HEK293 (cell line): Measurements from ENCODE around the gene TP53BP1.

Experiments used
- CTCF ChIA-PET: fragments of 350-600 bp; formaldehyde crosslinking; extraction: SDS; loops from one replicate; lab custom pipeline; 2021; ENCODE audit warnings: antibody characterized with exemption; lab: Yijun Ruan, JAX
- POLR2A ChIA-PET: fragments of 300-600 bp; formaldehyde crosslinking; extraction: SDS; loops from one replicate; lab custom pipeline; 2020; ENCODE audit warnings: antibody characterized with exemption, inconsistent platforms; lab: Yijun Ruan, JAX
- H3K27ac ChIP-seq: fragments of 200-500 bp; sonication (Bioruptor generic); 2 replicates; pipeline ENCODE4 v1.5.1; 2014; ENCODE audit warnings: low read depth, low read length, control low read depth, inconsistent platforms; ENCODE audit errors: extremely low read depth
- H3K36me3 ChIP-seq, 2 experiments: fragments of 200-500 bp in 1 of 2; sonication (Bioruptor generic) in 1 of 2; 1 replicate in 1 of 2; 2 replicates in 1 of 2; pipeline ENCODE4 v1.5.1; 2014 to 2017; ENCODE audit warnings: inconsistent platforms in 2 of 2, low read length in 2 of 2; ENCODE audit not compliant: control insufficient read depth in 2 of 2, insufficient read depth in 1 of 2
- H3K4me1 ChIP-seq: fragments of 200-500 bp; sonication (Bioruptor generic); 2 replicates; pipeline ENCODE4 v1.5.1; 2014; ENCODE audit warnings: mild to moderate bottlenecking, low read length, inconsistent platforms; ENCODE audit not compliant: control insufficient read depth, insufficient read depth
- H3K4me3 ChIP-seq: 2 replicates; pipeline ENCODE4 v1.5.1; 2011; ENCODE audit warnings: low read depth, mild to moderate bottlenecking, control low read depth, low read length, moderate library complexity
- H3K9me3 ChIP-seq: fragments of 200-500 bp; sonication (Bioruptor generic); 2 replicates; pipeline ENCODE4 v1.5.1; 2014; ENCODE audit warnings: low read depth, low read length, inconsistent platforms; ENCODE audit not compliant: control insufficient read depth, insufficient read depth
- EGR2 ChIP-seq: fragments of 450-650 bp; formaldehyde crosslinking; IDR thresholded peaks from 2 replicates; pipeline ENCODE4 v1.5.1; 2016; ENCODE audit warnings: low read depth, missing biosample characterization, missing genetic modification characterization
- KLF17 ChIP-seq: fragments of 450-650 bp; formaldehyde crosslinking; IDR thresholded peaks from 2 replicates; pipeline ENCODE4 v1.5.1; 2016; ENCODE audit warnings: missing biosample characterization, missing genetic modification characterization
- KLF9 ChIP-seq: fragments of 450-650 bp; formaldehyde crosslinking; IDR thresholded peaks from 2 replicates; pipeline ENCODE4 v1.5.1; 2016; ENCODE audit warnings: missing biosample characterization, missing genetic modification characterization, low read depth
- MYNN ChIP-seq: fragments of 450-650 bp; formaldehyde crosslinking; IDR thresholded peaks from 2 replicates; pipeline ENCODE4 v1.5.1; 2016; ENCODE audit warnings: missing biosample characterization, missing genetic modification characterization, borderline replicate concordance
- PRDM2 ChIP-seq: fragments of 450-650 bp; formaldehyde crosslinking; IDR thresholded peaks from 2 replicates; pipeline ENCODE4 v1.5.1; 2016; ENCODE audit warnings: missing biosample characterization, missing genetic modification characterization, borderline replicate concordance
- SP2 ChIP-seq: fragments of 450-650 bp; formaldehyde crosslinking; IDR thresholded peaks from 2 replicates; pipeline ENCODE4 v1.5.1; 2016; ENCODE audit warnings: missing biosample characterization, missing genetic modification characterization
- SP3 ChIP-seq: fragments of 450-650 bp; formaldehyde crosslinking; IDR thresholded peaks from 2 replicates; pipeline ENCODE4 v1.5.1; 2016; ENCODE audit warnings: missing biosample characterization, missing genetic modification characterization
- ZFHX2 ChIP-seq: fragments of 450-650 bp; formaldehyde crosslinking; conservative IDR thresholded peaks from 2 replicates; pipeline ENCODE4 v1.5.1; 2016; ENCODE audit warnings: missing biosample characterization, missing genetic modification characterization
- ZNF114 ChIP-seq: fragments of 450-650 bp; formaldehyde crosslinking; IDR thresholded peaks from 2 replicates; pipeline ENCODE4 v1.5.0; 2017; ENCODE audit warnings: missing biosample characterization, missing genetic modification characterization
- ZNF2 ChIP-seq: fragments of 450-650 bp; formaldehyde crosslinking; IDR thresholded peaks from 2 replicates; pipeline ENCODE4 v1.5.1; 2016; ENCODE audit warnings: missing biosample characterization, missing genetic modification characterization
- ZNF280D ChIP-seq: fragments of 450-650 bp; formaldehyde crosslinking; IDR thresholded peaks from 2 replicates; pipeline ENCODE4 v1.5.1; 2016; ENCODE audit warnings: missing biosample characterization, missing genetic modification characterization
- ZNF335 ChIP-seq: fragments of 450-650 bp; formaldehyde crosslinking; conservative IDR thresholded peaks from 2 replicates; pipeline ENCODE4 v1.5.1; 2016; ENCODE audit warnings: missing biosample characterization, missing genetic modification characterization
- ZNF341 ChIP-seq: fragments of 450-650 bp; formaldehyde crosslinking; IDR thresholded peaks from 2 replicates; pipeline ENCODE4; 2016; ENCODE audit warnings: low read depth, missing biosample characterization, missing genetic modification characterization
- ZNF426 ChIP-seq: fragments of 450-650 bp; formaldehyde crosslinking; IDR thresholded peaks from 2 replicates; pipeline ENCODE4 v1.5.1; 2017; ENCODE audit warnings: missing biosample characterization, missing genetic modification characterization, mild to moderate bottlenecking, inconsistent platforms, moderate library complexity
- ZNF600 ChIP-seq: fragments of 450-650 bp; formaldehyde crosslinking; IDR thresholded peaks from 2 replicates; pipeline ENCODE4 v1.5.1; 2016; ENCODE audit warnings: missing biosample characterization, missing genetic modification characterization

Gene TP53BP1

GRCh38 chr15:43510200-43511011 lies 17.4 kb upstream of the TP53BP1 start (continued):
- no peak for TF ChIP-seq ZNF426
- TF ChIP-seq SP3 (tag by site-specific recombination), result peak; percentile 83
- TF ChIP-seq ZNF280D (tag by site-specific recombination), result 0 out of 2 replicates have a peak, but pooled peaks have one; percentile 13
- TF ChIP-seq ZNF2 (tag by site-specific recombination), result peak; percentile 41; the same call in 1 of the 2 replicates
- TF ChIP-seq SP2 (tag by site-specific recombination), result peak; percentile 94
- no peak for TF ChIP-seq PRDM2 (tag by site-specific recombination)

GRCh38 chr15:43509660-43510199 lies 16.8 kb upstream of the TP53BP1 start:
- Histone ChIP-seq H3K4me3 (no peak overlapping the region), H3K4me1 (peaks cover 7% of the 10 kb centered on the region), H3K9me3 (no peaks in the 10 kb centered on the region), H3K36me3 (no peaks in the 10 kb centered on the region), H3K27ac (no peak overlapping the region)
- POLR2A ChIA-PET, result interaction anchor here (0.5 to 1.7 kb wide), 8 partner anchors 9 to 1702 kb away, joined by 3 to 17 read pairs (median 4); partner anchors contain the start of gene TP53BP1
- TF ChIP-seq ZNF114 (tag by site-specific recombination) (no peak), EGR2 (tag by site-specific recombination) (0 out of 2 replicates have a peak, but pooled peaks have one; percentile 60), ZNF600 (tag by site-specific recombination) (0 out of 2 replicates have a peak, but pooled peaks have one; percentile 10), ZNF341 (tag by site-specific recombination) (no peak), SP2 (tag by site-specific recombination) (peak; percentile 22; the same call in 1 of the 2 replicates)
- CTCF ChIA-PET, result interaction anchor here (0.6 kb wide), 1 partner anchor 10 kb away, joined by 4 read pairs; no protein-coding TSS in a partner anchor

GRCh38 chr15:43508991-43509659 lies 16.2 kb upstream of the TP53BP1 start:
- POLR2A ChIA-PET, result no interaction called here
- no peaks in the 10 kb centered on the region for H3K36me3 ChIP-seq
- no peaks in the 10 kb centered on the region for H3K9me3 ChIP-seq
- peaks cover 7% of the 10 kb centered on the region for H3K4me1 ChIP-seq
- no peak overlapping the region for H3K4me3 ChIP-seq
- TF ChIP-seq ZFHX2 (tag by site-specific recombination) (peak; percentile 60), KLF9 (tag by site-specific recombination) (no peak), KLF17 (tag by site-specific recombination) (no peak), ZNF335 (tag by site-specific recombination) (peak; percentile 41; the same call in 1 of the 2 replicates), MYNN (0 out of 2 replicates have a peak, but pooled peaks have one; percentile 25)
- CTCF ChIA-PET, result no interaction called here
- H3K27ac ChIP-seq, result no peak overlapping the region
